GM12878 (cell line): ENCODE measurements around the gene PPFIA3. TPM values are rescaled to one million over a fixed set of nuclear protein-coding genes. Genes with fewer than 3 reads are reported as not detected.

ENCODE experiments used
- ATAC-seq: fragments of 200-7000 bp; cut with Tn5 transposase; 3 replicates; pipeline ENCODE4 v1.9.1; 2020; ENCODE audit warnings: mild to moderate bottlenecking, moderate library complexity
- BruUV-seq: library from RNA; stranded (reverse); fragments of 400-500 nt; replicated peaks from 2 replicates; lab custom pipeline; 2021; lab: Mats Ljungman, UMichigan
- CTCF ChIA-PET: fragments of 300-600 bp; sonication (Branson Sonifier 250); formaldehyde crosslinking; extraction: SDS; loops from one replicate; lab custom pipeline; 2021; ENCODE audit warnings: inconsistent platforms; lab: Yijun Ruan, JAX
- POLR2A ChIA-PET: fragments of 350-600 bp; formaldehyde crosslinking; extraction: SDS; loops from one replicate; lab custom pipeline; 2021; ENCODE audit warnings: inconsistent platforms; lab: Charles Lee
- RAD21 ChIA-PET: fragments of 300-600 bp; sonication (Branson Sonifier 250); formaldehyde crosslinking; loops from one replicate; lab custom pipeline; 2023; ENCODE audit warnings: antibody characterized with exemption; ENCODE audit not compliant: unreplicated experiment; lab: Charles Lee
- SMC1A ChIA-PET: fragments of 300-600 bp; sonication (Branson Sonifier 250); formaldehyde crosslinking; loops from one replicate; lab custom pipeline; 2023; ENCODE audit not compliant: unreplicated experiment, uncharacterized antibody; lab: Charles Lee
- DNase-seq: peaks from one replicate; pipeline ENCODE4 v3.0.0-alpha.2; 2011; ENCODE audit warnings: low read depth, low spot score
- FAIRE-seq: peaks from 3 replicates; lab custom pipeline; 2011; peaks lifted over from hg19 to GRCh38; lab: Jason Lieb, UNC
- H2AFZ ChIP-seq: 2 replicates; pipeline ENCODE4 v1.6.0; 2011; ENCODE audit warnings: low read depth, low read length, control low read depth; ENCODE audit not compliant: control insufficient read depth
- H3K27ac ChIP-seq: 2 replicates; pipeline ENCODE4 v1.5.1; 2011; ENCODE audit warnings: control low read depth; ENCODE audit not compliant: control insufficient read depth, insufficient read depth
- H3K27me3 ChIP-seq, 2 experiments: replicated peaks in 1 of 2; 2 replicates each; pipeline versions ENCODE4 v1.6.0 to v1.6.1; 2011; ENCODE audit warnings: low read length in 1 of 2; ENCODE audit not compliant: control insufficient read depth in 2 of 2, insufficient read depth in 2 of 2
- H3K36me3 ChIP-seq, 2 experiments: 2 replicates each; pipeline ENCODE4 v1.5.1; 2011; ENCODE audit warnings: low read length in 1 of 2; ENCODE audit not compliant: control insufficient read depth in 2 of 2, insufficient read depth in 2 of 2
- H3K4me1 ChIP-seq: 2 replicates; pipeline ENCODE4 v1.6.1; 2011; ENCODE audit warnings: mild to moderate bottlenecking, low read length, moderate library complexity, mixed read lengths; ENCODE audit not compliant: control insufficient read depth, insufficient read depth
- H3K4me2 ChIP-seq: 2 replicates; pipeline ENCODE4 v1.6.0; 2011; ENCODE audit warnings: control low read depth; ENCODE audit not compliant: control insufficient read depth, insufficient read depth
- H3K4me3 ChIP-seq: fragments of 200-600 bp; sonication (generic); 2 replicates; pipeline ENCODE4 v1.5.1; 2016
- H3K79me2 ChIP-seq: 2 replicates; pipeline ENCODE4 v1.6.0; 2011; ENCODE audit warnings: low read length; ENCODE audit not compliant: control insufficient read depth, insufficient read depth
- H3K9ac ChIP-seq: 2 replicates; pipeline ENCODE4 v1.8.0; 2011; ENCODE audit warnings: low read length, control low read depth, mixed read lengths; ENCODE audit not compliant: control insufficient read depth, insufficient read depth
- H3K9me3 ChIP-seq: replicated peaks from 3 replicates; pipeline ENCODE4 v1.5.1; 2011; ENCODE audit warnings: mild to moderate bottlenecking, low read length; ENCODE audit not compliant: control insufficient read depth, insufficient read depth
- H4K20me1 ChIP-seq: 2 replicates; pipeline ENCODE4 v1.6.0; 2011; ENCODE audit not compliant: control insufficient read depth, insufficient read depth
- CTCF ChIP-seq, 3 experiments: IDR thresholded peaks in 2 of 3; conservative IDR thresholded peaks in 1 of 3; 2 replicates each; pipeline ENCODE4 v1.5.1; 2011; ENCODE audit warnings: low read depth in 3 of 3, low read length in 3 of 3, mild to moderate bottlenecking in 3 of 3, control low read depth in 2 of 3, moderate library complexity in 2 of 3, inconsistent platforms in 1 of 3, mixed read lengths in 1 of 3; ENCODE audit not compliant: control insufficient read depth in 2 of 3, insufficient read depth in 1 of 3; ENCODE audit errors: extremely low read depth in 1 of 3
- MYB ChIP-seq: fragments of 150-350 bp; IDR thresholded peaks from 2 replicates; pipeline ENCODE4 v1.6.1; 2014; ENCODE audit warnings: mild to moderate bottlenecking, low read depth, low read length, borderline replicate concordance
- POLR2A ChIP-seq: IDR thresholded peaks from 2 replicates; pipeline ENCODE4 v1.6.1; 2011; ENCODE audit warnings: low read depth, mild to moderate bottlenecking, low read length
- POLR2AphosphoS2 ChIP-seq: IDR thresholded peaks from 2 replicates; pipeline ENCODE4 v1.6.1; 2011; ENCODE audit warnings: low read depth, mild to moderate bottlenecking, low read length, improper control_type of control experiment, moderate library complexity
- YBX1 ChIP-seq: fragments of 450-650 bp; IDR thresholded peaks from 2 replicates; pipeline ENCODE4 v1.6.1; 2016; ENCODE audit warnings: antibody characterized with exemption
- WGBS: methylation state at CpG from one replicate; pipeline ENCODE4 v1.1.6; 2016; ENCODE audit warnings: low lambda C conversion rate; ENCODE audit not compliant: insufficient replicate concordance, insufficient coverage; ENCODE audit errors: missing lambda C conversion rate; 5-methylcytosine and 5-hydroxymethylcytosine counted together
- in situ Hi-C: fragments of 300-500 bp; cut with MboI; formaldehyde crosslinking; loops from 9 replicates; pipeline ENCODE4 v1.14.3; 2018; ENCODE audit warnings: mixed read lengths
- intact Hi-C: fragments of 100-400 bp; cut with micrococcal nuclease; formaldehyde crosslinking; loops from one replicate; pipeline ENCODE4 v1.14.2; 2022; ENCODE audit not compliant: unreplicated experiment
- polyA plus RNA-seq, 11 experiments: library from polyadenylated mRNA; depleted of rRNA in 4 of 11; unstranded in 6 of 11; stranded (reverse) in 5 of 11; fragments of >200 nt; fragmentation: Nextera tagmentation in 4 of 11; fragmentation: Illumina TruSeq in 1 of 11; extraction: Ambion mirVana in 4 of 11; extraction: Trizol in 1 of 11; gene quantifications; 1 replicate in 1 of 11; 2 replicates in 10 of 11; pipeline versions ENCODE4 v1.2.1 to v1.2.3, GENCODE V29; 2011 to 2016; ENCODE audit warnings: inconsistent platforms in 2 of 11, missing spikeins in 2 of 11, low read depth in 1 of 11
- total RNA-seq, 4 experiments: library from RNA; depleted of rRNA in 3 of 4; stranded (reverse); fragments of >200 nt in 3 of 4; fragmentation: Illumina TruSeq in 1 of 4; extraction: Trizol in 1 of 4; gene quantifications; 2 replicates each; pipeline versions ENCODE4 v1.2.1 to v1.2.3, GENCODE V29; 2013 to 2021

PPFIA3 gene
- total and polyA plus RNA-seq, 10 of the 15 experiments (the other 5 are each of a cell fraction or from before 2014, with no cell fraction given): 0.11 to 1.7 (median 0.73) TPM; not detected in 3

GRCh38 chr19:49070416-49070815 is 48.9 kb upstream of the PPFIA3 start:
- CTCF ChIA-PET: interaction anchor here (0.6 to 1.4 kb wide), 4 partner anchors 28 to 155 kb away, joined by 3 to 5 read pairs (median 3); no protein-coding TSS in a partner anchor
- RAD21 ChIA-PET: interaction anchor here (1.9 kb wide), 1 partner anchor 138 kb away, joined by 4 read pairs; no protein-coding TSS in a partner anchor
- Histone ChIP-seq H3K79me2 (no peaks in the 10 kb centered on the region), H3K9ac (no peak overlapping the region), H3K4me3 (no peak overlapping the region), H3K4me2 (no peak overlapping the region), H4K20me1 (no peaks in the 10 kb centered on the region), H3K27me3 (peaks cover 1 to 5% of the 10 kb centered on the region in 2 experiments), H2AFZ (no peak overlapping the region), H3K9me3 (no peaks in the 10 kb centered on the region; the same call in 2 of the 3 replicates), H3K36me3 (no peaks in the 10 kb centered on the region), H3K4me1 (no peaks in the 10 kb centered on the region), H3K27ac (no peak overlapping the region)
- no TSS peak for BruUV-seq
- DNase-seq (no peak), FAIRE-seq (no peak), ATAC-seq (no peak)
- TF ChIP-seq POLR2A (no peak), MYB (no peak), POLR2AphosphoS2 (no peak), YBX1 (no peak)
- intact Hi-C loops (no loop called here), in situ Hi-C loops (no loop called here)
- SMC1A ChIA-PET: no interaction called here
- POLR2A ChIA-PET: interaction anchor here (0.6 to 1.3 kb wide), 2 partner anchors 10 to 795 kb away, joined by 4 to 7 read pairs; no protein-coding TSS in a partner anchor
- WGBS: 89% methylated on average over 21 of the region's 21 CpGs

- H3K27ac ChIP-seq: no peak overlapping the region
- SMC1A ChIA-PET: no interaction called here
- no peak overlapping the region for H3K9ac ChIP-seq
- CTCF ChIA-PET: no interaction called here
- H3K4me2 ChIP-seq: no peak overlapping the region
- H3K79me2 ChIP-seq: no peaks in the 10 kb centered on the region
- H4K20me1 ChIP-seq: no peaks in the 10 kb centered on the region
- POLR2A ChIA-PET: interaction anchor here (0.6 kb wide), 1 partner anchor 78 kb away, joined by 3 read pairs; the partner anchor contains the start of gene RUVBL2
- ATAC-seq: no peak
- no peak for DNase-seq
- H3K4me3 ChIP-seq: no peak overlapping the region
- WGBS: 61% methylated on average over 60 of the region's 93 CpGs
- BruUV-seq: no TSS peak
- H3K27me3 ChIP-seq: peaks cover 0 to 4% of the 10 kb centered on the region in 2 experiments; a peak in 3 of 4 replicates
- no peak for FAIRE-seq
- intact Hi-C loops: no loop called here
- H3K36me3 ChIP-seq: no peaks in the 10 kb centered on the region
- no peaks in the 10 kb centered on the region; the same call in 2 of the 3 replicates for H3K9me3 ChIP-seq
- H2AFZ ChIP-seq: no peak overlapping the region
- RAD21 ChIA-PET: no interaction called here
- TF ChIP-seq CTCF (IDR thresholded peaks at IDR 0.05 in 2 of 3, conservative IDR thresholded peaks at IDR 0.05 in 1 of 3; ENCODE audit: control insufficient read depth in 2 of 3, extremely low read depth in 1 of 3, insufficient read depth in 1 of 3, low read depth in 3 of 3, low read length in 3 of 3): no peak
- in situ Hi-C loops: no loop called here
- H3K4me1 ChIP-seq: no peaks in the 10 kb centered on the region
Measured at GRCh38 chr19:49071860-49072547, 47.3 kb upstream of the PPFIA3 start.
